Measurements from ENCODE around the gene KRT33B.

DNA sequence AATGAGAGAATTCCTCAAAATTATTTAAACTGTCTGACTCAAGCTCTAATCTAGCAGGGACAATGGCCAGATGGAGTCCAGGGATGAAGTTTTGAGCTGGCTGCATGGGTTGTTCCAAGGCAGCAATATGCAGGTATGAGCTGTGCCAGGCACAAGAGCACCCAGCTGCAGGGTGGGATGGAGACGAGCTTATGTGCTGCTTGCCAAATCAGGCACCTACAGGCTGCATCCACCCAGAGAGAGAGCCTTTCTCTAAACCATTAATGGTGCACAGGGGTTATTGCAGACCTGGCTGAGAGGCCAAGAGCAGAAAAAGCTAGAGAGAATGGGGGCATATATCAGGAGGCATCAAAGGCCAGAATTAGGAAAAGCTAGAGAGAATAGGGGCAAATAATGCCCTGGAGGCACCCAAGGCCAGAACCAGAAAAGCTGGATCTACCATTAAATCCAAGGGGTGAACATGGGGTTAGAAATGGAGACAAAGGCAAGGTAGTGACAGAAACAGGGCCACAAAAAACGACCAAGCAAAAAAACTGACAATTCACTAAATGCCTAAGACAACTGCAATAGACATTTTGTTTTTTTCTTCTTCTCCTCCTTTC lies 29.9 kb downstream of the KRT33B start:
- TF ChIP-seq POLR2A (IDR thresholded peaks at IDR 0.05) (no peak), CTCF (IDR thresholded peaks at IDR 0.05) (no peak)

Data from body of pancreas (tissue), 4 donors.